ENCODE data around the gene EPB41L2.

DNA sequence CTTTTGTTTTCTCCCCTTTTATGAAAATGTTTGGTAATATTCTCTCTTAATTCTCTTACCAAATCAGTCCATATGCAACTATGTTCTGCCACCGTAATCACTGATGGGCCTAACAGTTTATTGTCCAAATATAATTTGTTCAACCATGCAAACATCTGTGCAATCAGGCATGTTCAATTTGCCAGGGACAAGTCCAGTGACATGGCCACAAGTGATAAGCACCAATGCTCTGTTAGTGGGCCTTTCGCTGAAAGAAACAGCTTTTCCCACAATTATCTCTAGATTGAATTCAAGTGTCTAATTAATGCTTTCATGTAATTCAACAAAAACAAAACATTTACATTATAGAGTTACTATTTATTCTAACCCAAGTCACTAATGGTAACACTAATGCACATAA, 53.3 kb downstream of the EPB41L2 start:
- TF ChIP-seq, protein P1, sequence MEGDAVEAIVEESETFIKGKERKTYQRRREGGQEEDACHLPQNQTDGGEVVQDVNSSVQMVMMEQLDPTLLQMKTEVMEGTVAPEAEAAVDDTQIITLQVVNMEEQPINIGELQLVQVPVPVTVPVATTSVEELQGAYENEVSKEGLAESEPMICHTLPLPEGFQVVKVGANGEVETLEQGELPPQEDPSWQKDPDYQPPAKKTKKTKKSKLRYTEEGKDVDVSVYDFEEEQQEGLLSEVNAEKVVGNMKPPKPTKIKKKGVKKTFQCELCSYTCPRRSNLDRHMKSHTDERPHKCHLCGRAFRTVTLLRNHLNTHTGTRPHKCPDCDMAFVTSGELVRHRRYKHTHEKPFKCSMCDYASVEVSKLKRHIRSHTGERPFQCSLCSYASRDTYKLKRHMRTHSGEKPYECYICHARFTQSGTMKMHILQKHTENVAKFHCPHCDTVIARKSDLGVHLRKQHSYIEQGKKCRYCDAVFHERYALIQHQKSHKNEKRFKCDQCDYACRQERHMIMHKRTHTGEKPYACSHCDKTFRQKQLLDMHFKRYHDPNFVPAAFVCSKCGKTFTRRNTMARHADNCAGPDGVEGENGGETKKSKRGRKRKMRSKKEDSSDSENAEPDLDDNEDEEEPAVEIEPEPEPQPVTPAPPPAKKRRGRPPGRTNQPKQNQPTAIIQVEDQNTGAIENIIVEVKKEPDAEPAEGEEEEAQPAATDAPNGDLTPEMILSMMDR (IDR thresholded peaks at IDR 0.05 in 2 of 3, conservative IDR thresholded peaks at IDR 0.05 in 1 of 3; ENCODE audit: borderline replicate concordance in 1 of 3, insufficient read depth in 1 of 3, low read depth in 2 of 3, low read length in 2 of 3): no peak
- TF ChIP-seq SP1 (IDR thresholded peaks at IDR 0.05; ENCODE audit: low read depth): no peak
- no peak for TF ChIP-seq POLR2A (IDR thresholded peaks at IDR 0.05; ENCODE audit: borderline replicate concordance, extremely low read depth, insufficient read depth, insufficient read length)
- no peak for TF ChIP-seq EGR1 (IDR thresholded peaks at IDR 0.05; ENCODE audit: low read depth)
- TF ChIP-seq EZH2phosphoT487 (IDR thresholded peaks at IDR 0.05; ENCODE audit: borderline replicate concordance): no peak
- TF ChIP-seq ZNF274 (IDR thresholded peaks at IDR 0.05; ENCODE audit: low read depth, low read length): no peak
- TF ChIP-seq, protein P2, sequence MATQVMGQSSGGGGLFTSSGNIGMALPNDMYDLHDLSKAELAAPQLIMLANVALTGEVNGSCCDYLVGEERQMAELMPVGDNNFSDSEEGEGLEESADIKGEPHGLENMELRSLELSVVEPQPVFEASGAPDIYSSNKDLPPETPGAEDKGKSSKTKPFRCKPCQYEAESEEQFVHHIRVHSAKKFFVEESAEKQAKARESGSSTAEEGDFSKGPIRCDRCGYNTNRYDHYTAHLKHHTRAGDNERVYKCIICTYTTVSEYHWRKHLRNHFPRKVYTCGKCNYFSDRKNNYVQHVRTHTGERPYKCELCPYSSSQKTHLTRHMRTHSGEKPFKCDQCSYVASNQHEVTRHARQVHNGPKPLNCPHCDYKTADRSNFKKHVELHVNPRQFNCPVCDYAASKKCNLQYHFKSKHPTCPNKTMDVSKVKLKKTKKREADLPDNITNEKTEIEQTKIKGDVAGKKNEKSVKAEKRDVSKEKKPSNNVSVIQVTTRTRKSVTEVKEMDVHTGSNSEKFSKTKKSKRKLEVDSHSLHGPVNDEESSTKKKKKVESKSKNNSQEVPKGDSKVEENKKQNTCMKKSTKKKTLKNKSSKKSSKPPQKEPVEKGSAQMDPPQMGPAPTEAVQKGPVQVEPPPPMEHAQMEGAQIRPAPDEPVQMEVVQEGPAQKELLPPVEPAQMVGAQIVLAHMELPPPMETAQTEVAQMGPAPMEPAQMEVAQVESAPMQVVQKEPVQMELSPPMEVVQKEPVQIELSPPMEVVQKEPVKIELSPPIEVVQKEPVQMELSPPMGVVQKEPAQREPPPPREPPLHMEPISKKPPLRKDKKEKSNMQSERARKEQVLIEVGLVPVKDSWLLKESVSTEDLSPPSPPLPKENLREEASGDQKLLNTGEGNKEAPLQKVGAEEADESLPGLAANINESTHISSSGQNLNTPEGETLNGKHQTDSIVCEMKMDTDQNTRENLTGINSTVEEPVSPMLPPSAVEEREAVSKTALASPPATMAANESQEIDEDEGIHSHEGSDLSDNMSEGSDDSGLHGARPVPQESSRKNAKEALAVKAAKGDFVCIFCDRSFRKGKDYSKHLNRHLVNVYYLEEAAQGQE (IDR thresholded peaks at IDR 0.05; ENCODE audit: low read depth): no peak
- no peak for TF ChIP-seq EZH2 (IDR thresholded peaks at IDR 0.05)
- TF ChIP-seq JUND (IDR thresholded peaks at IDR 0.05): no peak
